Esophagus squamous epithelium (tissue), 5 donors: ENCODE results near the gene NSG1. TPM values are rescaled to one million over a fixed set of nuclear protein-coding genes. Genes with fewer than 3 reads are reported as not detected.

ENCODE experiments used
- DNase-seq: peaks from one replicate; lab custom pipeline; 2025; lab: John Stamatoyannopoulos, UW
- H3K27ac ChIP-seq, 4 donors: fragments of 200-600 bp; sonication (generic); one replicate each; pipeline ENCODE4 v1.5.1; 2016 to 2019; ENCODE audit warnings: mild to moderate bottlenecking in 1 of 4
- H3K27me3 ChIP-seq, 4 donors: fragments of 200-600 bp; sonication (generic); 1 replicate in 3 of 4; 2 replicates in 1 of 4; pipeline versions ENCODE4 v1.5.1 to v1.6.0; 2017 to 2021; ENCODE audit warnings: antibody characterized with exemption in 1 of 4
- H3K36me3 ChIP-seq, 3 donors: fragments of 200-600 bp; sonication (generic); one replicate each; pipeline ENCODE4 v1.5.1; 2016 to 2019
- H3K4me1 ChIP-seq, 3 donors: fragments of 200-600 bp; sonication (generic); one replicate each; pipeline ENCODE4 v1.5.1; 2017 to 2019
- H3K4me3 ChIP-seq, 4 donors: fragments of 200-600 bp; sonication (generic); 1 replicate in 3 of 4; 2 replicates in 1 of 4; pipeline ENCODE4 v1.5.1; 2016 to 2019; ENCODE audit warnings: mild to moderate bottlenecking in 2 of 4, moderate library complexity in 1 of 4
- H3K9me3 ChIP-seq, 3 donors: fragments of 200-600 bp; sonication (generic); one replicate each; pipeline ENCODE4 v1.5.1; 2016 to 2019
- POLR2A ChIP-seq, 4 donors: fragments of 450-650 bp; IDR thresholded peaks; one replicate each; pipeline ENCODE4 v1.6.1; 2017; ENCODE audit warnings: antibody characterized with exemption in 4 of 4, mild to moderate bottlenecking in 4 of 4, moderate library complexity in 3 of 4
- WGBS, 2 donors: methylation state at CpG; one replicate each; pipeline ENCODE4 v1.1.5; 2018; 5-methylcytosine and 5-hydroxymethylcytosine counted together
- intact Hi-C: fragments of 100-400 bp; cut with DNase I; formaldehyde crosslinking; loops from one replicate; pipeline ENCODE4 v1.15.0; 2022
- total RNA-seq, 4 donors: library from RNA; depleted of rRNA; stranded (reverse); fragments of >200 nt; gene quantifications; one replicate each; pipeline ENCODE4 v1.1.0, GENCODE V29; 2016
- TF ChIP-seq, protein P1 (sequence below), 6 experiments: fragments of 450-650 bp in 4 of 6; fragments of 200-600 bp in 2 of 6; sonication (generic) in 2 of 6; IDR thresholded peaks; one replicate each; pipeline ENCODE4 v1.5.1; 2016 to 2019; ENCODE audit warnings: antibody characterized with exemption in 6 of 6, mild to moderate bottlenecking in 4 of 6, moderate library complexity in 4 of 6
- donor health status: DM: yes; HTN: yes; CAD: no.

NSG1 gene
- total RNA-seq, 4 donors from 2014 or later: 21.2 to 48.8 (median 37.5) TPM

DNA sequence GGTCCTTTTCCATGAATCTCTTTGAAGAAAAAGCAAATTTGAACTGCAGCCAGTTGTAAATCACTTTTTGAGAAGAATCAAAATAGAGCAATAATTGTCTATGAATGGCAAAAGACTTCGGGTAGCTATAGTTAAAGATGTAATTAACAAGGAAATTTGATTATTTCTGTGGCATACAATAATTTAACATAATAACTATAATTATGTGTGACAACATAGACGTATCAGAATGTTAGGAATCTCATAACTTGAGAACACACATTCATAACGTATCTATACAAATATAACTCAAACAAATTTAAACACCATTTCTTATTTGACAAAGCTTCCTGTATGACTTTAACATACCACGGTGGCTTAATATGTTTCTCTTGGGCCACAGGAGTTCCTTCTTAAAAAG lies 36.0 kb upstream of the NSG1 start:
- H3K27ac ChIP-seq: no peak overlapping the region
- no peaks in the 10 kb centered on the region for H3K4me1 ChIP-seq
- H3K27me3 ChIP-seq: peaks cover 0 to 18% (median 0%) of the 10 kb centered on the region in 4 donors
- H3K9me3 ChIP-seq: no peaks in the 10 kb centered on the region
- 58 to 64% methylated on average over 4 of the region's 4 CpGs for WGBS, 2 donors
- no peak overlapping the region for H3K4me3 ChIP-seq
- no peaks in the 10 kb centered on the region for H3K36me3 ChIP-seq
- DNase-seq: no peak
- intact Hi-C loops: no loop called here
- TF ChIP-seq POLR2A (IDR thresholded peaks at IDR 0.05): no peak
- TF ChIP-seq, protein P1, sequence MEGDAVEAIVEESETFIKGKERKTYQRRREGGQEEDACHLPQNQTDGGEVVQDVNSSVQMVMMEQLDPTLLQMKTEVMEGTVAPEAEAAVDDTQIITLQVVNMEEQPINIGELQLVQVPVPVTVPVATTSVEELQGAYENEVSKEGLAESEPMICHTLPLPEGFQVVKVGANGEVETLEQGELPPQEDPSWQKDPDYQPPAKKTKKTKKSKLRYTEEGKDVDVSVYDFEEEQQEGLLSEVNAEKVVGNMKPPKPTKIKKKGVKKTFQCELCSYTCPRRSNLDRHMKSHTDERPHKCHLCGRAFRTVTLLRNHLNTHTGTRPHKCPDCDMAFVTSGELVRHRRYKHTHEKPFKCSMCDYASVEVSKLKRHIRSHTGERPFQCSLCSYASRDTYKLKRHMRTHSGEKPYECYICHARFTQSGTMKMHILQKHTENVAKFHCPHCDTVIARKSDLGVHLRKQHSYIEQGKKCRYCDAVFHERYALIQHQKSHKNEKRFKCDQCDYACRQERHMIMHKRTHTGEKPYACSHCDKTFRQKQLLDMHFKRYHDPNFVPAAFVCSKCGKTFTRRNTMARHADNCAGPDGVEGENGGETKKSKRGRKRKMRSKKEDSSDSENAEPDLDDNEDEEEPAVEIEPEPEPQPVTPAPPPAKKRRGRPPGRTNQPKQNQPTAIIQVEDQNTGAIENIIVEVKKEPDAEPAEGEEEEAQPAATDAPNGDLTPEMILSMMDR (IDR thresholded peaks at IDR 0.05): no peak

DNA sequence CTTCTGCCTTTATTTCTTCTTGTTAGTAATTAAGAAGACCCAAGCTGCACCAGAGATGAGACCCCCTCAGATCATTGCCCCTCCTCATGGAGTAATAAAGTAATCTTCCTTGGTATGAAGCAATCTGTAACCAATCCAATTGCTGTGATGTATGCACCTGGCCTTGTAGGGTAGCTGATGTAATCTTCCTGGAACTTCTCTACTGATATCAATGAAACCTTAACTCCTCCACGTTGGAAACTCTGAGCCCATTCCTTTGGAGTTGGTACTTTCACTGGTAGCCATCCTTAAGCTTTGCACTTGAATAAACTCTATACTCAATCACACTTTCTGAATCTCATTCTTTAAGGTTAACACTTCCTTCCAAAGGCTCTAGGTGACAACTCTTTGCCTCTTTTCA lies 31.6 kb upstream of the NSG1 start:
- intact Hi-C loops: no loop called here
- 26 to 62% methylated on average over 1 of the region's 1 CpG for WGBS, 2 donors

DNA sequence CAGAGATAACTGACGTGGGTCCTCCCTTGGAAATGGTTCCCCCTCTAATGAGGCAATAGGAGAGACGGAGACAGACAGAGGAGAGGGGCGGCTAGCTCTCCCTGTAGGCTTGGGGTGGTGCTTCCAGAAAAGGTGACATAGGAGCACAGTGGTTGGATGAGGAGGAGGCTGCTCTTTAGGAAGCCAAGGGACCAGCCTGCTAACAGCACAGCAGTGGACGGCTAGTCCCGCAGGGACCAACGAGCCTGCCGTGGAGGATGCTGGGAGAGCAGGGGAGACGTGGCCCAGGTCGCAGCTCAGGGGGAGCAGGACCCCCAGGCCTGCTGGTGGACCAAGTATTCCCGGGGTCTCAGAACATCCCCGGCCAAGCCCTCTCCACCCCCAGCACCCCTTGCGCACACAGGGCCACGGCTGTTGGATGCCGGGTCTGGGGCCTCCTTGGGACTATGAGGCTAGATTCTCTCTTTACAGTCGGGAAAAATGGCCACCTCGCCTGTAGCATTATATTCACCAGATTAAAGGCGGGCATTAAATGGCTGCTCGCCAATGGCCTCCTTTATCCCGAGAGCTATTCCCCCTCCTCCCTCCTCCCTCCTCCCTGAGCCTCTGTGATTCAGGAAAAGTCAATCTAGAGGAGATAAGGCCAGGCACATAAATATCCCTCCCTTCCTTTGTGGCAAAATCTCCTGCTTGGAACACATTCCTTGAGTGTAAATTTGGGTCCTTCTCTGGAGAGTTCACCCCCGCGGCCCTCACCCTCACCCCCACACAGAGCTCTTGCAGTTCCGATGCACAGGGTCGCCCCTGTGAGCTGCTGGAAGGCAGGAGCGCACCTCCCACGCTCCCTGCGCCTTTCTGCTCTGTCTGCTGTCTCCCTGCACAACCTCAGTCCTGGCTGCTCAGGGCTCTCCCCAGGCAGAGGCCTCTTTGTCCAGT lies 30.5 kb upstream of the NSG1 start:
- Histone ChIP-seq H3K27ac (no peak overlapping the region), H3K4me3 (no peak overlapping the region), H3K27me3 (peaks cover 0 to 56% (median 2%) of the 10 kb centered on the region in 4 donors), H3K4me1 (no peaks in the 10 kb centered on the region), H3K36me3 (no peaks in the 10 kb centered on the region), H3K9me3 (no peaks in the 10 kb centered on the region)
- WGBS, 2 donors: 63 to 69% methylated on average over 17 to 20 of the region's 26 CpGs
- TF ChIP-seq, protein P1 (IDR thresholded peaks at IDR 0.05): no peak
- no peak for TF ChIP-seq POLR2A (IDR thresholded peaks at IDR 0.05)
- intact Hi-C loops: no loop called here
- DNase-seq: no peak

More for the DNA sequence above, 31.6 kb upstream of the NSG1 start:
- peaks cover 0 to 48% (median 2%) of the 10 kb centered on the region in 4 donors for H3K27me3 ChIP-seq
- H3K9me3 ChIP-seq: no peaks in the 10 kb centered on the region
- no peak overlapping the region for H3K27ac ChIP-seq
- TF ChIP-seq POLR2A (IDR thresholded peaks at IDR 0.05): no peak
- TF ChIP-seq, protein P1 (IDR thresholded peaks at IDR 0.05): no peak
- H3K4me3 ChIP-seq: no peak overlapping the region
- H3K4me1 ChIP-seq: no peaks in the 10 kb centered on the region
- DNase-seq: no peak
- no peaks in the 10 kb centered on the region for H3K36me3 ChIP-seq

DNA sequence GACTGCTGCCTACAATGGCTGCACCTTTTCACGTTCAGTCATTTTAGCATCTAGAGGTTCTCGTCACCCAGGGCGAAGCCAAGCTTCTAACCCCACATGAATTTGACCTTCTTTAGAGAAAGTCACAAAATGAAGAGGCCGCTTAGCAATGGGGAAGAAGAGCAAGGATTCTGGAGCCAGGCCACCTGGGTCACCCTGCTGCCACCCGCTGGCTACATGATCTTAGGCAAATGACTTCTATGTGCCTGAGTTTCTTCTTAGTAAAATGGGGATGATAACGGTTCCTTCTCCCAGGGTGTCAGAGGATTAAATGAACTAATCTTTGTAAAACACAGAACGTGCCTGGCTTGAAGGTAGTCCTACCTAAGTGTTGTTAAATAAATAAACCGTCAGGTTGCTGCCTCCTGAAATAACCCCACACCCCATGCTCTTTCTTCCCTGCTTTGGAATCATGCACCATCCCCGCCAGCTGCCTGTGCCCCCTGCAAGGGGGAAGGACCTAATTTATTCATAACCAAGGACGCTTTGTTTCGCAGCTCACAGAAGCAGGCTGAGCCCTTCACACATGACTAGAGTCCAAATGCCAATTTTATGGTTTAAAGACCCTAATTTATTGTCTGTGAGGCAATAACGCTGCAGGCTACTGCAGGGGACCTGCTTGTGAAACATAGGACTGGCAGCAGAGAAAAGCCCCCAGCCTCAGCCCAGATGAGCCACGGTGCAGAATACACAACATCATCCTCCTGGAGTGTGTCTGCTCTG lies 28.6 kb upstream of the NSG1 start:
- no peak for DNase-seq
- TF ChIP-seq POLR2A (IDR thresholded peaks at IDR 0.05): no peak
- TF ChIP-seq, protein P1 (IDR thresholded peaks at IDR 0.05): no peak
- Histone ChIP-seq H3K4me1 (no peaks in the 10 kb centered on the region), H3K9me3 (no peaks in the 10 kb centered on the region), H3K36me3 (no peaks in the 10 kb centered on the region), H3K4me3 (no peak overlapping the region), H3K27me3 (peaks cover 0 to 70% (median 2%) of the 10 kb centered on the region in 4 donors), H3K27ac (no peak overlapping the region)
- WGBS, 2 donors: 43 to 48% methylated on average over 11 to 12 of the region's 13 CpGs
- intact Hi-C loops: no loop called here
